NCI-H2171 (cell line): Measurements from ENCODE around the gene SAG.
"Not testable (repeated sequence)": the region's sequence is repeated elsewhere in the genome, so short reads cannot be mapped to it uniquely, and the experiment has no call there.

Experiments
- DNase-seq: peaks from one replicate; lab custom pipeline; 2025; lab: John Stamatoyannopoulos, UW

The SAG gene

DNA sequence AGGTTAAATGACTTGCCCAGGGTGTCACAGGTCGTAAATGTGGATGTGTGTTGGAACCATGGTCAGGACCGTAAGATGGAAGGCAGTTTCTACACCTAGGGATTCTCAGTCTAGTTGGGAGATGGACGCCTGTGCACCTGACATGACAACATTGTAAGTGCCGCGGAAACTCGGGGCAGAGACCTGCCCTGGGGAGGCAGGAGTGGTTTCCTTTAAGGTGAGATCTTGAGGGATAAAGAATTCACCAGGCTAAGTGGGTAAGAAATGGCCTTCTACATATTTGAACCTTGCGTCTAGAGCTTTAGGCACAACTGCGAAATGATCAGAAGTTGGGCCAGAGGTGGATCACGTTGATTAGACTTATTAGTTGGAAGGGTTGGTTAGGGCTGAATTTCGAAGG is 48.3 kb downstream of the SAG start:
- DNase-seq = no peak

DNA sequence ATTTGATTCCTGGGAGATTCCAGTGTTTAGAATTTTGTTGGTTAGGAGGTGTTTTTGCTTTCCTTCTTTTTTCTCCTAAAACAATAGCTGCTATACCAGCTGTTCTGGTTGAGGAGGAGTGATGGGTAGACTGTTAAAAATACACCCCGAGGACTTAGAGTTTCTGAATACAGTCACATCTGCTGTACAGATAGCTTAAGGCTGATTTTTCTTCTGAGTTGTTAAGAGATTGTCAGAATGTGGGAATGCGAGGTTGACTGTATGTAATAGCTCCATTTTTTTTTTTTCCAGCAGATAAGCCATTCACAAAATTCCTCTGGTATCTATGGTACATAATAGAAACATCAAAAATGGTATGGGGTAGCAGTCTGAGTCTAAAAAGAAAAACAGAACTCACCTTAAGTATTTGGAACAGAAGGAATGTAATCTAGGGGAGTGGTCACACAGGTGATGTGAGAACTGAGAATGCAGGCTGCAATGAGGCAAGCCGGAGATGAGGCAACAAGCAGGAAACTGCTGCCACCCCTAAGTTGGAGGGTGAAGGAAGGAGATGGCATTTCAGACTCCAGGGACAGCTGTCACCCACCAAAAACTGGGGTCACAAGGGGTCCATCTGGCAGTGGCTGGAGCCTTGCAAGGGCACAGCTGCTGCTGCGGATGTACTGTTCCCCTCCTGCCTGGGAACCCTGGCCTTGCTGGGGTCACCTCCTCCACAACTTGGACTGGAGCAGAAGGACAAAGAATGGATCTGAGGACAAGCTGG is 49.1 kb downstream of the SAG start:
- no peak for DNase-seq

DNA sequence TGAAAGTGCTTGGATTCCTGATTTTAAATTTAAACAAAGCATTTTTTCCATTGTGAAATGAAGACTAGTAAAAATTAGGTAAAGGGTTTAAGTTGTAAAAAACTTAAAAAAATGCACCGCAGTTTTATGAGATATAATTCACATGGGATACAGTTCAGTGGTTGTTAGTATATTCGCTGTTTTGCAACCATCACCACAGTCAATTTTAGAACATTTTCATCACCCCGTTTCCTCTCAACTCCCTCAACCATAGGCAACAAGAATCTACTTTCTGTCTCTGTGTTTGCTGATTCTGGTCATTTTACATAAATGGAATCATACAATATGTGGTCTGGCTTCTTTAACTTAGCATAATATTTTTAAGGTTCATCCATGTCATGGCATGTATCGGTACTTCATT is 50.7 kb downstream of the SAG start:
- no peak for DNase-seq

DNA sequence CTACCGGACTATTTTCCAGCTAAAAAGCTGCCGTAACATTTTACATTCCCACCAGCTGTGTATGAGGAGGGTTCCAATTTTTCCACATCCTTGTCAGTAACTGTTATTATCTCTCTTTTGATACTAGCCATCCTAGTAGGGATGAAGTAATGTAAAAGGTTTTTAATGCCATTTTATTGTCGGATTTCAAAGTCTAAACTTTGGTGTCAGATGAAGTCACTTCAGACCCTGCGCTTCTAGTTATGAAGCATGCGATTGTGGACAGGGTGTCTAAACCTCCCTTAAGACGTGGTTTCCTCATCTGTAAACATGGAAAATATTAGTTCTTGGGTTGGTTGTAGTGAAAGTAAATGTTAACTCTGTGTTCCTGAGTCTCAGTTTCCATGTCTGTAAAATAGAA is 51.3 kb downstream of the SAG start:
- DNase-seq = no peak

GRCh38 chr2:233359823-233360222 is 52.2 kb downstream of the SAG start:
- no peak for DNase-seq

- DNase-seq = no peak
These were observed 53.2 kb downstream of the SAG start for GRCh38 chr2:233360771-233361176.

DNA sequence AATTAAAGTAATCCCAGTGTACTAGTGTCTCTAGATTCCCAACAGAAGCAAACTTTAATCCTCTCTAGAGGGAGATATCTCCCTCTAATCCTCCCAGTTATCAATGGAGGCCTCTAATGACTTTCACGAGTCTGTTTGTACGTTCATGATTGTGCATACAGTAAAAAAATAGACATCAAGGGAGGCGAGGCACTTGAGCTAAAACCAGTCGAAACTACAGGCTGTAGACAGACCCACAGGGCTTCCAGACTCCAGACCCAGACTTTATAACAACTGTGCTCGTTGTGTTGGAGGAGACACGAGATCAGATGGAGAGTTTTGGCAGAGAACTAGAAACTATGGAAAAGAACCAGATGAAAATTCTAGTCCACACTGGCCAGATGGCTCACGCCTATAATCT is 53.7 kb downstream of the SAG start:
- no peak for DNase-seq

DNA sequence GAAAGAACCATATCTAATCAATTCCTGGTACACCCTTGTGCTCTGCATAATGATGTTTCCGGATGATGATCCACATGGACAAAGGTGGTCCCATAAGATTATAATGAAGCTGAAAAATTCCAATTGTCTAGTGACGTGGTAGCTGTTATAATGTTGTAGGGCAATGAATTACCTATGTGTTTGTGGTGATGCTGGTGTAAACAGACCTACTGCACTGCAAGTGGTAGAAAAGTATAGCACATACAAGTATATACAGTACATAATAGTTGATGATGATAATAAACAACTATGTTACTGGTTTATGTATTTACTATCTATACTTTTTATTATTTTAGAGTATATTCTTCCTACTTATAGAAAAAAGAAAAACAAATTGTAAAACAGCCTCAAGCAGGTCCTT is 55.1 kb downstream of the SAG start:
- no peak for DNase-seq

DNA sequence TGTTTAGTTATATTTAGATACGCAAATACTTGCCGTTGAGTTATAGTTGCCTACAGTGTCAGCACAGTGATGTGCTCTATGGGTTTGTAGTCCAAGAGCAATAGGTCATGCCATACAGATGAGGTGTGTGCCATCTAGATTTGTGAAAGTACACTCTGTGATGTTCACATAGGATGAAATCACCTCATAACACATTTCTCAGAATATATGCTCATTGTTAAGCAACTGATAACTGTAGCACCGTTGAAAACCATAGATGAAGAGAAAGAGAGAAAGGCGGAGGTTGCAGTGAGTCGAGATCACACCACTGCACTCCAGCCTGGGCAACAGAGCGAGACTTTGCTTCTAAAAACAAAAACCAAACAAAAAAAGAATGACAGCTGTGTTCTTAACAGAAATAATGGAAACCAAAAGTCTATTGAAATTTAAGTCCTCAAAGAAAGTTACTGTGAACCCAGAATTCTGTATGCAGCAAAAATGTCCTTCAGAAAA is 56.2 kb downstream of the SAG start:
- no peak for DNase-seq

DNA sequence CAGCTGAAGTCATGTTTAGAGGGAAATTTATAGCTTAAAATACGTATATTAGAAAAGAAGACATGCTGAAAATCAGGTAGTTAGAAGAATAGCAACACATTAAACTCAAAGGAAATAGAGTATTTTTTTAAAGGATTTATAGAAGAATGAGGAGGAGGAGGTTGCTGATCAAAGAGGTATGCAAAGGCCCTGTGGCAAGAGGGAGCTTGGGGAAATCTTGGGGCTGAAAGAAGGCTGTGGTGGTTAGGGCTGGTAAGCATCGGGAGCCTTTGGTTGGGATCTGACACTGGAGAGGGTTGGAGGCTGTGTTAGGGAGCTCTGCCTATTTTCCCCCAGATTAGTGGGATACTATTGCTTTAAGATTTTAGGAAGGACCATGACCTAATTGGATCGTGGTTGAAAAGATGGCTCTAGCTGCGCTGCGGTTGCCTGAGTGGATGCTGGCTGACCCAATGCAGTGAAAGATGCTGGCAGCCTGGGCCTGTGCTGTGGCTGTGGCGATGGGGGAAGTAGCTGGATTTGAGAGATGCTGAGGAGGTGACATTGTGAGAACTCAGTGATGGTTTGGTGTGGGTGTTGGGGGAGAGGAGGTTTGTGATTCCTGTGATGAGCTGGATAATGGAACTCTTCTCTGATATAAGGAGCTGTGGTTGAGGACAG is 58.4 kb downstream of the SAG start:
- no peak for DNase-seq

DNA sequence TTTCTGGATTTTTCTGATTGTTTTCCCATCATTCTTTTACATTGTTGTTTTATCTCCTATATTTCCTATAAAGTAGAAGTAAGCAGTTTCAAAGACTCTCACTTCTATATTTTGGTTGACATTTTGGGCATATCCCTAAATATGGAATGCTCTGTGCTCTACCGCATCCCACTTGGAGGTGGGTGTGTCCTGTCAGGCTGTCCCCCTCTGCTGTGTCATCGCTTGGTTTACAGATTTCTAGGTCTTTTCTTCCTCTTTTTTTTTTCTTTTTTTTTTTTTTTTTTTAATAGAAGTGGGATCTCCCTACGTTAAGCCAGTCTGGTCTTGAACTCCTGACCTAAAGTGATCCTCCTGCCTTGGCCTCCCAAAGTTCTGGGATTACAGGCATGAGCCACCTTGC is 60.0 kb downstream of the SAG start:
- no peak for DNase-seq

GRCh38 chr2:233368756-233369155 is 61.1 kb downstream of the SAG start:
- no peak for DNase-seq

GRCh38 chr2:233369462-233369861 is 61.8 kb downstream of the SAG start:
- no peak for DNase-seq

GRCh38 chr2:233369897-233370685 is 62.5 kb downstream of the SAG start:
- no peak for DNase-seq

- no peak for DNase-seq
These were observed 64.0 kb downstream of the SAG start for GRCh38 chr2:233371641-233372040.

DNA sequence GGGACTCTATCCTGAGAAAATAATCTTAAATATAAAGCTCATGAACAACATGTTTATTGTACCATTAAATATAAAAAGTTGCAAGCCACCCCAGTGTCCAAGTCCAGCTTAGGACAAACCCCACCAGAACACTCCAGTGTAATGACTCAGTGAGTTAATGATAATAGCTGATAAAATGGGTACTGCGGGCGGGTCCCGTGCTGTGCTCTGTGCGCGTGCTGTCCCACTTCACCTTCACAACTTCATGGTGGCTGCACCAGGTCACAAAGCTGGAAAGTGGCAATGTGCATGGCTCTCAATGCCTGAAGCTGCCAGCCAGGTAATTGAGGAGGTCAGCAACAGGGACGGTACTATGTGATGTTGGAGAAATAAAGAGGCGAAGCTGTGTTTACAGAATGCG is 65.2 kb downstream of the SAG start:
- no peak for DNase-seq

DNA sequence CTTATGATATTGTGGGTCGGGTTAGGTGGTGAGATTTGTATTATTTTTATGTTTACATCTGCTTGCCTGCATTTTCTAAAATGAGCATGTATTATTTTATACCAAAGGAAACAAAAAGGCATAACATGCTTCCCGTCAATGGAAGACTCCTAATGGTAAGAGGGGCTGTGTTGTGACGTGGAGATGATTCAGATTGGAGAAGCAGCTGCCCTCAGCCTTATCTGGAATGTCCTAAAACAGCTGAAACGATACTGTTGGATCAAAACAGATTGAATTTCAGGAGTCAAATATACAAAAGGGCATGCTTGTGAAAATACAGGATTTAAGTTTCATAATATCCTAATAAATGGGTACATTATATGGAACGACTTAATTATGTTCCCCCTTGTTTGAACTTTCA is 65.7 kb downstream of the SAG start:
- no peak for DNase-seq

GRCh38 chr2:233374776-233375175 is 67.2 kb downstream of the SAG start:
- DNase-seq = not testable (repeated sequence)

DNA sequence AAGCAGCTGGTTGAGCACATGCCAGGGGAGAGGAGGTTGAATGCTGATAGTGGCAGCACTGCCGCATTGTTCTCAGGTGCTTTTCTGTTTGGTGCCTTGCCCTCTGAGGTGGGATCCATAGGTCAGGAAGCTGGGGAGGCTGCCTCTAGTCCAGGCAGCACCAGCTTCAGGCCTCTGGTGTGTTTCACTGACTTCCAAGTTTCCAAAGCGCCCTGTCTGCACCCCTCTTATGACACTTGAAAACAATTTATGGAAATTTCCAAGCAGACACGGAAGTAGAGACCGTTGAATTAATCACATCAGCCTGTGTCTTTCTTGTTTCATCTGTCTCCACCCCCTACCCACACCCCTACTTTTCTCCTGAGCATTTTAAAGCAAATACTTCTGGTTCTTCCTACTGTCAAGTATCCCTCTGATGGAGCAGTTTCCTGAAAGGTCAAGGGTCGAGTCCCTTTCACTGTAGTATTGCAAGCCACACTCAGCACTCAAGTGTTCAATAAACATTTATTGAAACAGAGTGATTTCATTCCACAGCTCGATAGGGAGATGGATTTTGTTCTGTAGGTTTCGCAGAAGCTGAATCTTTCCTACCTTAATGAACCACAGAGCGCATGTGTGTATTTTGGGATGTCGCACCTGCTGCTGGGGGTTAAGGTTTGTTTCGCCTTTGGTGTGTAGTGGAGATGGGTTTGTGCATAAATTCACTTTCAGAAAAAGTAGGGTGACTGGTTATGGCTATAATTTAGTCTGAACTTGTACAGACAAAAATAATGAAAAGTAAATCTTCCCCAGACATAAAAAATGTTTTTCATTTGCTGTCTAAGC is 68.1 kb downstream of the SAG start:
- no peak for DNase-seq

GRCh38 chr2:233379034-233379433 is 71.4 kb downstream of the SAG start:
- DNase-seq = no peak

GRCh38 chr2:233379441-233379840 is 71.8 kb downstream of the SAG start:
- no peak for DNase-seq
